Measurements from ENCODE around the gene KCNH3.

Gene KCNH3

DNA sequence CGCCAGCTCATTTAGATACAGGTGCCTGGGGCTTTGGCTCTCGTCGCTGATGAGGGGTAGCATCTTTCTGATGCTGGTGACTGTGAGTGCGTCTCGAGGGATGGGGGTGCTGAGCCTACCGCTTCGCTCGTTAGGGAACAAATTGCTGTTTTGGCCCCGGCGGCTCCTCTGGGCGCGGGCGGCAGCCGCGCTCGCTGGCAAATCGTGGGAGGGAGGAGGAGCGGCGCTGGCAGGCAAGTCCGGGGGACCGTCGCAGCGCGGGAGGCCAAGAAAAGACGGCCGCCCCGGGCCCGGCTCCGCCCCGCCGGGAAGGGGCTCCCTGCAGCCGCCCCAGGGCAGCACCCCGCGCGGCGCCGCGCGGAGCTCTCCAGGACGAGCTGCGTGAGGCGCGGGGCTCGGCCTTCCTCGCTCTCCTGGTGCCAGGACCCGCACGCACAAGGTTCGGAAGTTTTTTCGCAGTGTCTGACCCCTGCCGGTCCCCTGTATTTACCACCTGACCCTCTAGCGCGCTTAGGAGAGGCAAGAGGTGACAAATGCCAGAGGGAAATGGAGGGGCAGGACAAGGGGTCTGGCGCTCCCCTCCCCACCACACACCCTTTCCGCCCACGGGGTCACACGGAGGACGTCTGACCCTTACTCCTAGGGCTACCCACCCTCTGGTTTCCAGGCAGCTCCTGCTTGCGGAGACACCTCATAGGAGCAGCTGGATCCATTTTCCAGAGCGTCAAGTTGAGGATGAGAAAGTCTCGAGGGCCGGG lies 899 bp upstream of the KCNH3 start:
- peak overlapping the region; percentile 30 for H3K4me3 ChIP-seq (ENCODE audit: low read depth, low read length)
- H3K4me1 ChIP-seq (ENCODE audit: control insufficient read depth, insufficient read depth, low read length): peaks cover 2% of the 10 kb centered on the region; the same call in 1 of the 2 replicates
- H3K36me3 ChIP-seq (ENCODE audit: control insufficient read depth in 2 of 2, insufficient read depth in 1 of 2, low read length in 2 of 2): no peaks in the 10 kb centered on the region
- peak overlapping the region; percentile 1; the same call in 1 of the 2 replicates for H3K27ac ChIP-seq (ENCODE audit: extremely low read depth, low read depth, low read length)
- H3K9me3 ChIP-seq (ENCODE audit: control insufficient read depth, insufficient read depth, low read depth, low read length): no peaks in the 10 kb centered on the region
- POLR2A ChIA-PET: interaction anchor here (0.7 to 1.3 kb wide), 3 partner anchors 16 to 187 kb away, joined by 3 to 7 read pairs (median 4); no protein-coding TSS in a partner anchor
- CTCF ChIA-PET: interaction anchor here (0.6 to 1.5 kb wide), 10 partner anchors 16 to 249 kb away, joined by 3 to 6 read pairs (median 4); partner anchors contain the start of gene TMBIM6
- TF ChIP-seq ZFP37 (tag by site-specific recombination; IDR thresholded peaks at IDR 0.05): no peak
- peak; percentile 91 for TF ChIP-seq GLIS1 (tag by site-specific recombination; IDR thresholded peaks at IDR 0.05)
- no peak for TF ChIP-seq ZNF433 (tag by site-specific recombination; IDR thresholded peaks at IDR 0.05; ENCODE audit: low read depth)
- TF ChIP-seq ZFHX2 (tag by site-specific recombination; conservative IDR thresholded peaks at IDR 0.05): peak; percentile 64
- TF ChIP-seq, protein P1, sequence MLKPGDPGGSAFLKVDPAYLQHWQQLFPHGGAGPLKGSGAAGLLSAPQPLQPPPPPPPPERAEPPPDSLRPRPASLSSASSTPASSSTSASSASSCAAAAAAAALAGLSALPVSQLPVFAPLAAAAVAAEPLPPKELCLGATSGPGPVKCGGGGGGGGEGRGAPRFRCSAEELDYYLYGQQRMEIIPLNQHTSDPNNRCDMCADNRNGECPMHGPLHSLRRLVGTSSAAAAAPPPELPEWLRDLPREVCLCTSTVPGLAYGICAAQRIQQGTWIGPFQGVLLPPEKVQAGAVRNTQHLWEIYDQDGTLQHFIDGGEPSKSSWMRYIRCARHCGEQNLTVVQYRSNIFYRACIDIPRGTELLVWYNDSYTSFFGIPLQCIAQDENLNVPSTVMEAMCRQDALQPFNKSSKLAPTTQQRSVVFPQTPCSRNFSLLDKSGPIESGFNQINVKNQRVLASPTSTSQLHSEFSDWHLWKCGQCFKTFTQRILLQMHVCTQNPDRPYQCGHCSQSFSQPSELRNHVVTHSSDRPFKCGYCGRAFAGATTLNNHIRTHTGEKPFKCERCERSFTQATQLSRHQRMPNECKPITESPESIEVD (tag by site-specific recombination; IDR thresholded peaks at IDR 0.05): no peak
- peak; percentile 41; the same call in 1 of the 2 replicates for TF ChIP-seq ZBTB7A (tag by site-specific recombination; IDR thresholded peaks at IDR 0.05; ENCODE audit: low read depth)
- TF ChIP-seq GLIS2 (tag by site-specific recombination; IDR thresholded peaks at IDR 0.05): peak; percentile 66; the same call in 1 of the 2 replicates
- no peak for TF ChIP-seq ZNF768 (tag by site-specific recombination; IDR thresholded peaks at IDR 0.05)
- TF ChIP-seq ZNF48 (tag by site-specific recombination; IDR thresholded peaks at IDR 0.05): no peak
- TF ChIP-seq, protein P2, sequence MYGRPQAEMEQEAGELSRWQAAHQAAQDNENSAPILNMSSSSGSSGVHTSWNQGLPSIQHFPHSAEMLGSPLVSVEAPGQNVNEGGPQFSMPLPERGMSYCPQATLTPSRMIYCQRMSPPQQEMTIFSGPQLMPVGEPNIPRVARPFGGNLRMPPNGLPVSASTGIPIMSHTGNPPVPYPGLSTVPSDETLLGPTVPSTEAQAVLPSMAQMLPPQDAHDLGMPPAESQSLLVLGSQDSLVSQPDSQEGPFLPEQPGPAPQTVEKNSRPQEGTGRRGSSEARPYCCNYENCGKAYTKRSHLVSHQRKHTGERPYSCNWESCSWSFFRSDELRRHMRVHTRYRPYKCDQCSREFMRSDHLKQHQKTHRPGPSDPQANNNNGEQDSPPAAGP (tag by site-specific recombination; IDR thresholded peaks at IDR 0.05): 0 out of 2 replicates have a peak, but pooled peaks have one; percentile 6
- TF ChIP-seq ZNF335 (tag by site-specific recombination; conservative IDR thresholded peaks at IDR 0.05): peak; percentile 86
- TF ChIP-seq ZXDB (tag by site-specific recombination; IDR thresholded peaks at IDR 0.05): peak; percentile 24; the same call in 1 of the 2 replicates
- TF ChIP-seq, protein P3, sequence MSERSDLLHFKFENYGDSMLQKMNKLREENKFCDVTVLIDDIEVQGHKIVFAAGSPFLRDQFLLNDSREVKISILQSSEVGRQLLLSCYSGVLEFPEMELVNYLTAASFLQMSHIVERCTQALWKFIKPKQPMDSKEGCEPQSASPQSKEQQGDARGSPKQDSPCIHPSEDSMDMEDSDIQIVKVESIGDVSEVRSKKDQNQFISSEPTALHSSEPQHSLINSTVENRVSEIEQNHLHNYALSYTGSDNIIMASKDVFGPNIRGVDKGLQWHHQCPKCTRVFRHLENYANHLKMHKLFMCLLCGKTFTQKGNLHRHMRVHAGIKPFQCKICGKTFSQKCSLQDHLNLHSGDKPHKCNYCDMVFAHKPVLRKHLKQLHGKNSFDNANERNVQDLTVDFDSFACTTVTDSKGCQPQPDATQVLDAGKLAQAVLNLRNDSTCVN (tag by site-specific recombination; optimal IDR thresholded peaks at IDR 0.05): peak; percentile 55
- TF ChIP-seq ZBTB21 (tag by site-specific recombination; IDR thresholded peaks at IDR 0.05): no peak
- TF ChIP-seq, protein P4, sequence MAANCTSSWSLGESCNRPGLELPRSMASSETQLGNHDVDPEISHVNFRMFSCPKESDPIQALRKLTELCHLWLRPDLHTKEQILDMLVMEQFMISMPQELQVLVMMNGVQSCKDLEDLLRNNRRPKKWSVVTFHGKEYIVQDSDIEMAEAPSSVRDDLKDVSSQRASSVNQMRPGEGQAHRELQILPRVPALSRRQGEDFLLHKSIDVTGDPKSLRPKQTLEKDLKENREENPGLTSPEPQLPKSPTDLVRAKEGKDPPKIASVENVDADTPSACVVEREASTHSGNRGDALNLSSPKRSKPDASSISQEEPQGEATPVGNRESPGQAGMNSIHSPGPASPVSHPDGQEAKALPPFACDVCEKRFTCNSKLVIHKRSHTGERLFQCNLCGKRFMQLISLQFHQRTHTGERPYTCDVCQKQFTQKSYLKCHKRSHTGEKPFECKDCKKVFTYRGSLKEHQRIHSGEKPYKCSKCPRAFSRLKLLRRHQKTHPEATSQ (tag by site-specific recombination; IDR thresholded peaks at IDR 0.05): no peak
- peak; percentile 46; the same call in 1 of the 2 replicates for TF ChIP-seq ZBTB20 (tag by site-specific recombination; IDR thresholded peaks at IDR 0.05)
- TF ChIP-seq KLF10 (tag by site-specific recombination; IDR thresholded peaks at IDR 0.05): no peak
- TF ChIP-seq ZNF214 (tag by site-specific recombination; IDR thresholded peaks at IDR 0.05; ENCODE audit: borderline replicate concordance): no peak
- no peak for TF ChIP-seq ZFP3 (tag by site-specific recombination; IDR thresholded peaks at IDR 0.05; ENCODE audit: low read depth)
- peak; percentile 51; the same call in 1 of the 2 replicates for TF ChIP-seq ZNF561 (tag by site-specific recombination; IDR thresholded peaks at IDR 0.05; ENCODE audit: borderline replicate concordance)
- peak; percentile 39 for TF ChIP-seq ZBTB48 (tag by site-specific recombination; IDR thresholded peaks at IDR 0.05)
- TF ChIP-seq, protein P5, sequence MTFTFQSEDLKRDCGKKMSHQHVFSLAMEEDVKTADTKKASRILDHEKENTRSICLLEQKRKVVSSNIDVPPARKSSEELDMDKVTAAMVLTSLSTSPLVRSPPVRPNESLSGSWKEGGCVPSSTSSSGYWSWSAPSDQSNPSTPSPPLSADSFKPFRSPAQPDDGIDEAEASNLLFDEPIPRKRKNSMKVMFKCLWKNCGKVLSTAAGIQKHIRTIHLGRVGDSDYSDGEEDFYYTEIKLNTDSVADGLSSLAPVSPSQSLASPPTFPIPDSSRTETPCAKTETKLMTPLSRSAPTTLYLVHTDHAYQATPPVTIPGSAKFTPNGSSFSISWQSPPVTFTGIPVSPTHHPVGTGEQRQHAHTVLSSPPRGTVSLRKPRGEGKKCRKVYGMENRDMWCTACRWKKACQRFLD (tag by site-specific recombination; IDR thresholded peaks at IDR 0.05): no peak
- TF ChIP-seq EGR2 (tag by site-specific recombination; IDR thresholded peaks at IDR 0.05; ENCODE audit: low read depth): peak; percentile 64
- TF ChIP-seq ZNF596 (tag by site-specific recombination; IDR thresholded peaks at IDR 0.05): 0 out of 2 replicates have a peak, but pooled peaks have one; percentile 16
- no peak for TF ChIP-seq HOXC10 (CRISPR knock-in tag; IDR thresholded peaks at IDR 0.05)
- TF ChIP-seq, protein P6, sequence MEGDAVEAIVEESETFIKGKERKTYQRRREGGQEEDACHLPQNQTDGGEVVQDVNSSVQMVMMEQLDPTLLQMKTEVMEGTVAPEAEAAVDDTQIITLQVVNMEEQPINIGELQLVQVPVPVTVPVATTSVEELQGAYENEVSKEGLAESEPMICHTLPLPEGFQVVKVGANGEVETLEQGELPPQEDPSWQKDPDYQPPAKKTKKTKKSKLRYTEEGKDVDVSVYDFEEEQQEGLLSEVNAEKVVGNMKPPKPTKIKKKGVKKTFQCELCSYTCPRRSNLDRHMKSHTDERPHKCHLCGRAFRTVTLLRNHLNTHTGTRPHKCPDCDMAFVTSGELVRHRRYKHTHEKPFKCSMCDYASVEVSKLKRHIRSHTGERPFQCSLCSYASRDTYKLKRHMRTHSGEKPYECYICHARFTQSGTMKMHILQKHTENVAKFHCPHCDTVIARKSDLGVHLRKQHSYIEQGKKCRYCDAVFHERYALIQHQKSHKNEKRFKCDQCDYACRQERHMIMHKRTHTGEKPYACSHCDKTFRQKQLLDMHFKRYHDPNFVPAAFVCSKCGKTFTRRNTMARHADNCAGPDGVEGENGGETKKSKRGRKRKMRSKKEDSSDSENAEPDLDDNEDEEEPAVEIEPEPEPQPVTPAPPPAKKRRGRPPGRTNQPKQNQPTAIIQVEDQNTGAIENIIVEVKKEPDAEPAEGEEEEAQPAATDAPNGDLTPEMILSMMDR (tag by site-specific recombination; IDR thresholded peaks at IDR 0.05): peak; percentile 51; the same call in 1 of the 2 replicates
- TF ChIP-seq ZNF473 (tag by site-specific recombination; IDR thresholded peaks at IDR 0.05): no peak
- TF ChIP-seq KLF1 (tag by site-specific recombination; IDR thresholded peaks at IDR 0.05): no peak
- peak; percentile 33; the same call in 1 of the 2 replicates for TF ChIP-seq KLF8 (tag by site-specific recombination; IDR thresholded peaks at IDR 0.05)
- TF ChIP-seq ZNF544 (tag by site-specific recombination; IDR thresholded peaks at IDR 0.05): no peak

Measured in HEK293 (cell line).